Fibroblast of villous mesenchyme (primary cell): ENCODE data around the gene TLR4. TPM values are rescaled to one million over a fixed set of nuclear protein-coding genes. Genes with fewer than 3 reads are reported as not detected.

Source experiments
- DNase-seq: peaks from one replicate; pipeline ENCODE4 v3.0.0-alpha.2; 2010; ENCODE audit warnings: low read depth
- H3K4me3 ChIP-seq: 2 replicates; pipeline ENCODE4 v1.5.1; 2011; ENCODE audit warnings: low read depth, mild to moderate bottlenecking, low read length
- total RNA-seq: library from RNA; depleted of rRNA; stranded (reverse); fragments of >200 nt; gene quantifications from 2 replicates; pipeline ENCODE4 v1.2.3, GENCODE V29; 2012
- TF ChIP-seq, protein P1 (sequence below): IDR thresholded peaks from 2 replicates; pipeline ENCODE4 v1.5.1; 2012; ENCODE audit warnings: low read depth, mild to moderate bottlenecking, low read length; ENCODE audit not compliant: insufficient read depth

TLR4 gene
- total RNA-seq, 1 donor, result 18.1 TPM

DNA sequence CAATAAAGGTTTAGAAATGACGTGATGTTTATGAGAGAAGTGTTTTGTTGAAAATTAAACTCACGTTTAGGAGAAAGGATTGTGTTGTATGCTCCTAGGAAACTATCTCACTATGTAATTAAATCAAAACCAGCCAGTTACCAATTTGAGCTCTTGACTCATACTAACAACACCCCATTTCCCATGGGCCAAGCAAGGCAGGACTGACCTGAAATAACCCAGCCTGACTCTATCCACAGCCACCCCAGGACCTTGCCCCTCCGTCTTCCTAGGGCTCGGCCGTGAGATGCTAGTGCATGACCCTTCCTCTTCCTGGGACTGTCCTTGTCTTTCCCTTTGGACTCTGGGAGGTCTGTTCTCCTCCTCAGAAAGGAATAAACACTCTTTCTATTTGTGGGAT is 16.4 kb downstream of the TLR4 start:
- TF ChIP-seq, protein P1, sequence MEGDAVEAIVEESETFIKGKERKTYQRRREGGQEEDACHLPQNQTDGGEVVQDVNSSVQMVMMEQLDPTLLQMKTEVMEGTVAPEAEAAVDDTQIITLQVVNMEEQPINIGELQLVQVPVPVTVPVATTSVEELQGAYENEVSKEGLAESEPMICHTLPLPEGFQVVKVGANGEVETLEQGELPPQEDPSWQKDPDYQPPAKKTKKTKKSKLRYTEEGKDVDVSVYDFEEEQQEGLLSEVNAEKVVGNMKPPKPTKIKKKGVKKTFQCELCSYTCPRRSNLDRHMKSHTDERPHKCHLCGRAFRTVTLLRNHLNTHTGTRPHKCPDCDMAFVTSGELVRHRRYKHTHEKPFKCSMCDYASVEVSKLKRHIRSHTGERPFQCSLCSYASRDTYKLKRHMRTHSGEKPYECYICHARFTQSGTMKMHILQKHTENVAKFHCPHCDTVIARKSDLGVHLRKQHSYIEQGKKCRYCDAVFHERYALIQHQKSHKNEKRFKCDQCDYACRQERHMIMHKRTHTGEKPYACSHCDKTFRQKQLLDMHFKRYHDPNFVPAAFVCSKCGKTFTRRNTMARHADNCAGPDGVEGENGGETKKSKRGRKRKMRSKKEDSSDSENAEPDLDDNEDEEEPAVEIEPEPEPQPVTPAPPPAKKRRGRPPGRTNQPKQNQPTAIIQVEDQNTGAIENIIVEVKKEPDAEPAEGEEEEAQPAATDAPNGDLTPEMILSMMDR, result no peak
- peak; percentile 66 for DNase-seq
- no peak overlapping the region for H3K4me3 ChIP-seq

- TF ChIP-seq, protein P1, result no peak
- no peak overlapping the region for H3K4me3 ChIP-seq
- no peak for DNase-seq
Observed at GRCh38 chr9:117720987-117721386, 16.8 kb downstream of the TLR4 start.

GRCh38 chr9:117722108-117722761 is 18.0 kb downstream of the TLR4 start:
- no peak overlapping the region for H3K4me3 ChIP-seq
- TF ChIP-seq, protein P1, result no peak
- DNase-seq, result no peak

DNA sequence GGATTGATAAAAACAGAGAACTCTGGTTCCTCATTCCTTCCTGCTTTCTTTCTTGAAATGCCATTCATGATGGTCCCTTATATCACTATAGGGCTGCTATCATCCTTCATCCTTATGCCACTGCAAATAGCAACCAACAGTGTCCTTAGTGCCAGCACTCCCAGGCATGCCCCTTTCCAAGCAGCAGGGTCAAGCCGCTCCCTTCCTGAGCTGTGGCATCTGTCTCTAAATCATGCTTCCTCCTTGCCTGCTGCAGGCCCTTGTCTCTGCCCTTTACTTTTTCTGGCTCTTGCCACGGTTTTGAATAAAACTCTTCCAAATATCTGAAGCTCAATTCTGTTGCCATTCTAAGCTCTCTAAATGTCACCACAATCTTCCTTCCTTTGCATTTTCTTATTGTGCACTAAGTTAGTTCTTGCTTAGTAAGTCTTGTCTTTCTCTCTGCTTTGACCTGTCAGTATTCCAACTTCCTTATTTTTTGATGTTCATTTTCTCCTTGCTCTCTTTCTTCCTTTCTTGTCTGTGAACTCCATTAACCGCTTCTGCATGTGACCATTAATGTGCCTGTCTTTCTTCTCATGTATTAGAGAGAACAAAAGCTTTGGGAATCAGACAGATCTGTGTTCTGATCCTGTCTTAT is 19.9 kb downstream of the TLR4 start:
- DNase-seq, result no peak
- no peak overlapping the region for H3K4me3 ChIP-seq
- TF ChIP-seq, protein P1, result no peak

GRCh38 chr9:117725426-117725887 is 21.3 kb downstream of the TLR4 start:
- H3K4me3 ChIP-seq, result no peak overlapping the region
- TF ChIP-seq, protein P1, result no peak
- peak; percentile 91 for DNase-seq

DNA sequence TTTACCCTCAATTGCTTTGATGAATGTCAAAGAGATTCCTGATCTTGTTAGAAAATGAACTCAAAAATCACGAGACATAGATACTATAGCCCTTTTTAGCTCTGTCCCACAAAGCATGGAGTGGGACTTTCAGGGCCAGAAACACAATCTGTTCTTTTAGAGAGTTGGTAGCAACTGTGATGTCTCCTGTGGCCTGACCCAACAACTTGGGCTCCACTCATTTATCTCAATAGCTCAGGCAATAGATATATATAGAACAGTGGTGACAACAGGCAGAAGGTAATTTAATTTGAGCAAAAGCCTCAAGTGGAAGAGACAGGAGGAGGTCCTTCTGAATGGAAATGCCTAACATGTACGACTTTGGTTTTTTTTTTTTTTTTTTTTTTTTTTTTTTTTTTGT is 25.2 kb downstream of the TLR4 start:
- no peak for DNase-seq

More for the DNA sequence above, 25.2 kb downstream of the TLR4 start:
- no peak overlapping the region for H3K4me3 ChIP-seq
- TF ChIP-seq, protein P1, result no peak
